ENCODE data around the gene LIMS2. TPM values are rescaled to one million over a fixed set of nuclear protein-coding genes. Genes with fewer than 3 reads are reported as not detected.

Gene LIMS2
- total RNA-seq, 1 donor: 28.9 TPM

- TF ChIP-seq CTCF (IDR thresholded peaks at IDR 0.05; ENCODE audit: insufficient read depth, low read depth, low read length): no peak
- no peak overlapping the region for H3K4me3 ChIP-seq (ENCODE audit: low read depth, low read length)
- DNase-seq (ENCODE audit: low read depth): no peak
Observed at GRCh38 chr2:127615511-127616166, 59.7 kb downstream of the LIMS2 start.

GRCh38 chr2:127614731-127615130 is 60.6 kb downstream of the LIMS2 start:
- TF ChIP-seq CTCF (IDR thresholded peaks at IDR 0.05; ENCODE audit: insufficient read depth, low read depth, low read length): no peak
- DNase-seq (ENCODE audit: low read depth): no peak
- H3K4me3 ChIP-seq (ENCODE audit: low read depth, low read length): no peak overlapping the region

- TF ChIP-seq CTCF (IDR thresholded peaks at IDR 0.05; ENCODE audit: insufficient read depth, low read depth, low read length): no peak
- no peak for DNase-seq (ENCODE audit: low read depth)
- H3K4me3 ChIP-seq (ENCODE audit: low read depth, low read length): no peak overlapping the region
Observed at GRCh38 chr2:127614246-127614645, 61.1 kb downstream of the LIMS2 start.

- no peak overlapping the region for H3K4me3 ChIP-seq (ENCODE audit: low read depth, low read length)
- TF ChIP-seq CTCF (IDR thresholded peaks at IDR 0.05; ENCODE audit: insufficient read depth, low read depth, low read length): no peak
- DNase-seq (ENCODE audit: low read depth): no peak
Observed at GRCh38 chr2:127612111-127612822, 63.1 kb downstream of the LIMS2 start.

DNA sequence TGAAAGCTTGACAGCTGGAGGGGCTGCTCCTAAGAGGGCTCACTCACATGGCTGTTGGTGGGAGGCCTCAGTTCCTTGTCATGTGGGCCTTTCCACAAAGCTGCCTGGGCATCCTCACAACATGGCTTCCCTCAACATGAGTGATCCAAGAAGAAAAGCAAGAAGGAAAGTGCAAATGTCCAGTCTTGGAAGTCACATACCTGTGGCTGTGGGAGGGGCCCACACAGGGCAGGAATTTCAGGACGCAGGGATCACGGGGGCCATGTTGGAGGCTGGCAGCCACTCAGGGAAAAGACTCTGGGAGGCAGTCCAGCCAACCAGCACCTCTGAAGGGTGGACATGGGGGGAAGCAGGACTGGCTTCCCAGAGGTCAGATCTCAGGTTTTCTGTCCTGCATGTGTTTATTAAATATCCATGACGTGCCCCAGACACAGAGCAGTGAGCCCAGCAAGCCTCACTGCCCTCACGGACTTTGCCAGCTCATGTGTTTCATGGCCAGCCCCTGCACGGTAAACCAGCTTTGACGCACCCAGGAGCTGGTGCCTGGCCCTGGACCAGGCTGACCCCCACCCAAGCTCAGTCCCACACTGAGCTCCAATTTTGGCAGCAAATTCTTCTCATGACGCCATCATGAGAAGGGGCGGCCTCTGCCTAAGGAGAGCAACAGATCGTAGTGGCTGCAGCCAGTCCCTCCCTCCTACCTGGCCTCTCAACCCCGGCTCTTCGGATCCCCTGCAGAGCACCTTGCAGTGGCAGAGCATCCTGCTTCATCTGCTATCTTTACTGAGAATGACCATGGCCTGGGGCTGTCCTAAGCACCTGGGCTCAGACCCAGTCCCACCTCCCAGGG is 64.0 kb downstream of the LIMS2 start:
- DNase-seq (ENCODE audit: low read depth): no peak
- no peak for TF ChIP-seq CTCF (IDR thresholded peaks at IDR 0.05; ENCODE audit: insufficient read depth, low read depth, low read length)
- H3K4me3 ChIP-seq (ENCODE audit: low read depth, low read length): no peak overlapping the region

DNA sequence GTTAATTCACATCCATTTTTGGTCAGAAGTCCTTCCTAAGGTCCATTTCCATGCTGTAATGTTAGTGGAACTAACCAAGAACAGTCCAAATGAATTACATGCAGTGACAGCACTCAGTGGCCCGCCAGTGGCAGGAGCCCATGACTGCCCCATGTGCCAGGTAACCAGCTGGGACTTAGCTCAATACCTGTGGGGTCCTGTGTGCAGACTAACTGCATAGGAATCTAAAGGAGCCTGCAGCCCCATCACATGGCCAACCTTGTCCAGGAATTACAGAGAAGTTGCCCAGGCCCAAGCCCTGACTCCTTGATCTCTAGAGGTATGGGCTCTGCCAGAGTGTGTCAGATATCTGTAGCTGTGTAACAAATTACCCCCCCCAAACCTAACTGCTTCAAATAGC is 64.8 kb downstream of the LIMS2 start:
- no peak for DNase-seq (ENCODE audit: low read depth)
- H3K4me3 ChIP-seq (ENCODE audit: low read depth, low read length): no peak overlapping the region
- TF ChIP-seq CTCF (IDR thresholded peaks at IDR 0.05; ENCODE audit: insufficient read depth, low read depth, low read length): no peak

Measured in fibroblast of villous mesenchyme (primary cell).